ENCODE data around the gene FGF12.

The FGF12 gene

GRCh38 chr3:192317564-192317963 lies 409.8 kb downstream of the FGF12 start:
- DNase-seq: no peak

GRCh38 chr3:192313605-192314004 lies 413.7 kb downstream of the FGF12 start:
- DNase-seq: no peak

- DNase-seq: no peak
These were observed 419.7 kb downstream of the FGF12 start for GRCh38 chr3:192307631-192308030.

DNA sequence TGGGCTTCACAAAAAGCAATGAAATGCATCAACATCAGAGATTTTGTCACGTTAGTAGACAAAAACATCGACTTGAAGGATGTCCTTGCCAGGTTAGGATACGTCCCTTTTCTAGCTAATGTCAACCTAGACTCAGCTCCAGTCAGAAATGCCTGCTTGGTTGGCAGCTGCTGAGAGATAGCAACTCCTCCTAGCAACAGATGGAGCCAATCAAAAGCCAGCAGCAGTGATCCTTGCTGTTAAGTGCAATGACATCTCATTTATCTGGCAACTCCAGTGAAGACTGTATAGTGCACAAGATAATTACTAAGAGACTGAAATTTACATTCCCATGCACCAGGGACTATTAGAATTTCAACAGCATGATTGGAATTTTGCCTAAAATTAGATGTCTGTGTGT lies 424.1 kb downstream of the FGF12 start:
- no peak for DNase-seq

- no peak for DNase-seq
These were observed 424.6 kb downstream of the FGF12 start for GRCh38 chr3:192302721-192303120.

GRCh38 chr3:192299921-192300320 lies 427.4 kb downstream of the FGF12 start:
- no peak for DNase-seq

- no peak for DNase-seq
These were observed 430.5 kb downstream of the FGF12 start for GRCh38 chr3:192296845-192297244.

- DNase-seq: no peak
These were observed 442.8 kb downstream of the FGF12 start for GRCh38 chr3:192284443-192285072.

GRCh38 chr3:192281207-192281880 lies 446.0 kb downstream of the FGF12 start:
- DNase-seq: no peak

DNA sequence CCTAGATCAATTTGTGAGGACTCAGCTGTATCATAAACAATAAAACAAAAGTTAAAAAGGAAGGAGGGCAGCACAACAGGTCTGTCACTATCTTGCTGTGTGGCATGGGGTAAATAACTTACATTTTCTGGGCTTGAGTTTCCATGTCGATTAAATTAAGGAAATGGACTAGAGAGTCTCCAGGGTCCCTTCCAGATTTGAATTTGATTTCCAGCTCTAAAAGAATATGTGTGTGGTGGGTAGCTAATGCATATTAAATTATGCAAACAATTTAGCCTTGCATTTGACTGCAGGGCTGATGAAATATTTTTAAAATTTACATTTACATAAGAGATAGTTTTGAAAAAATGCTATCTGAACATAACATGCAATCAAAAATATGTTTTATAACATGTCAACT lies 447.7 kb downstream of the FGF12 start:
- DNase-seq: no peak

- DNase-seq: no peak
These were observed 449.9 kb downstream of the FGF12 start for GRCh38 chr3:192277477-192277876.

GRCh38 chr3:192275741-192276355 lies 451.5 kb downstream of the FGF12 start:
- no peak for DNase-seq

DNA sequence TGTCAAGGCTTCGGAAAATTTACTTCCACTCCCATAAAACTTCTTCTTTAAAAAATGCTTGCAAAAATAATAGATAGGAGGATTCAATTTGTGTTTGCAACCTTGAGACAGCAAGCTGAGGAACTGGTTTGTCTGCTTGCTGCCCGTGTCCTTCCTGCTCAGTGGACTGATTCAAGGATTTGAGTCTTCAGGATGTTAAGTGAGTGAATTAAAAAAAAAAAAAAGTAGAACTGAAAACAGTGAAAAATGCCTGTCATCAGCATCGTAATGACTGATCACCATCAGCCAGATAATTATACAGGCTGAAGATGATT lies 453.7 kb downstream of the FGF12 start:
- no peak for DNase-seq

DNA sequence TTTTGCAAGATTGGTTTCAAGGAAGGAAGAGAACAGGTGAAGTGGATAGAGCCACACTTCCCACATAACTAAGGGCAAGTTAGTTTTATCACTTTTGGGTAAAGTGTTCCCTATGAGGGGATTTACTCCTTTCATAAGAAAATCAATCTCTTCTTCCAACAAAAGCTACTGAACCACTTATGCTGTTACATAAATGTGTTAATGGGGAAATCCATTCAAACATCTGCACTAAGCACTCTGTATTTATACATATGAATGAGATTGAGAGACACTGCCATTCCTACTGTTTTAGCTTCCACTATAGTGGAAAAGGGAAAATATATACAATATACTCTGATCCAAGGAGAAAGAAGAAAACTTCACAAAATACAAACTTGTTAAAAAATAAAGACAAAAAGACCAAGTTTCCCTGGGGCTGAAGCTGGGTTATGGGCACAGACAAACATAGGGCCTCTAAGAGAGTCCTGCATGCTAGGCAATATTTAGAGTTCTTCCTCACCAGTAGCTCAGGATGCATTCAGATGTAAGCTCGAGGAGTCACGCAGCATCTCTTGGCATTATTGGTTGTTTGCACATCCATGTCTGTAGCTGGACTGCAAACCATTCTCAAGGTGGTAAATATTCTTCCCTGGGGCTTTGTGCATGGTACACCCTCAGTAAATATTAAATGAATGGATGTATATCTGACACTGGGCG lies 454.2 kb downstream of the FGF12 start:
- DNase-seq: no peak

DNA sequence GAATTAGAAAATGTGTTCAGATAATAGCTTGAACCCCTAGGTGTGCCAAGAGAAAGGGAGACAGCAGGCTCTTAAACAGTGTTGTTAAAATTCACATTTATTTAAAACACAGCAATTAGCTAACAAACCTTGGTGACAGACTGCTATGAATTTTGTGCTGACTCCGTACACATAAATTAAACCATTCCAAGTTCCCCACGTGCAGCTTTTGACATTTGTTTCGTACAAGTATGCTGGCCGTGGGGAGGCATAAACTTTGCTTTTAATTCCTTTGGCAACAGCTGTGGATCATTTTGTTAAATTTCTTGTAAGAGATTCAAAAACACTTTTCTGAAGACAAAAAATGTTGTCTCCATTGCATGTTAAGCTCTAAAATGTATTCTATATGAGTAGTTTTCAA lies 465.3 kb downstream of the FGF12 start:
- DNase-seq: no peak

DNA sequence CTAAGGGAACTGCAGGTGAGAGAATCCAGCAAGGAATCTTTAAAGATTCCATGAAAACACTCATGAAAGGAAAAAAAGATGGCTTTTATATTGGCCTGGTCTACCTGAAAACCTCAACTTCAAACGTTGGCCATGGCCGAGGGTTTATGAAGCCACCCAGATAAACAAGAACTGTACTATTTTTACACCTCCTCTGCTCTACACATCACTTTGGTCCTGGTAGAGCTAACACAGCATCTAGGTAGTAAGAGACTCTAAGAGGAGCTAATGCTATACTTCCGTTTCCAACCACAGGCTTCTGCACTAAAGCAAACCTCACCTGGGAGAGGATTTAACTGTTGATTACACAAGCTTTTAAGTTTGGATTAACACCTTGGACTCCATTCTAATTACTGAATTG lies 466.2 kb downstream of the FGF12 start:
- no peak for DNase-seq

- DNase-seq: no peak
These were observed 467.0 kb downstream of the FGF12 start for GRCh38 chr3:192260116-192261010.

DNA sequence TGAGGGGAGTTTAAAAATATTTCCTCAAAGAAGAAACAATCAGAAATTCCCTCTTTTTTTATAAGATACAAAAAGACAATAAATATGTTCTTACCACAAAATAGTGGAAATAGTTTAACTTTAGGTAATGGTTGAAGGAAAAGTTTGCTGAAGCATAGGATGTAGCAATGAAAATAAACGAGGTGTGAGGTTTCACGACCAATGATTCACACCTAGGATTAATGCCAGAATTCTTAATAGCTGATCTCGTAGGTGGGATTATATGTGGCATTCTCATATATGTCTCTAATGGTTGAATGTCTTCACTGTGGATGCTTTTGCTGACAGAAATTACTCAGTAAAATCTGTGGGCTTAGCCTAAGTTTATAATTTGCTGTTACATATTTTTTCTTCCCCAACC lies 467.7 kb downstream of the FGF12 start:
- no peak for DNase-seq

DNA sequence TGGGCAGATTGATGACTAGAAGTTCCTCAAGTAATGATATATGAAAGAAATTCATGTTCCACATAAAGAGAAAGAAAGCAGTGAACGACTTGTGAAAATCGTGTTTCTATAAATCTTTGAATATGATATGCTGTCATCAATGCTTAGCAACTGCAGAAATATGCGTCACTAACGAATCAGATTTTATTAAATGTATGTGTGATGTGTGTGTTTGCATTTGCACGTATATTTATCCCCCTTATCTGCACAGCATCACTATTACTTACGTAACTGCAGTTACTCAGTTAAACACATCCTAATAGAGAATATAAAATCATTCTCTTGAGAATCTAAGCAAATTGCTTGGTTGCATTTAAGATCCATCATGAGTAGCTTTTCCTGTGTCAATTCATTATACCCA lies 468.6 kb downstream of the FGF12 start:
- DNase-seq: no peak

DNA sequence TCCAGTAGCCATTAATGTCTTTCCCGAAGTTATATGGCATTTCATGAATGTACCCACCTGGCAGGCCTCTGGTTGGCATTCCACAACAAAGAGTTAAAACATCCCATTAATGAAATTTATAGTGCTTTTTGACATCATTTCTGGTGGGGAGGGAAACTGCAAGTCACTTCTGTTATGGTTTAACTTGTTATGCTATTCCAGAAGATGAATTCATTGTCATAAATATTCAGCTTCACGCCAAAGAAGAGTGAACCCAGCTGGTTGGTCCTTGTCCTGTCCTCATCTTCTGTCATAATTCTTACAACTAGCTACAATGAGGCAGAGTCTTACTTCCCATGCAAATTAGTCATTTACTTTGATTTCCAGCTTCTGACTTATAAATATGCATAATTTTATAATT lies 471.5 kb downstream of the FGF12 start:
- no peak for DNase-seq

GRCh38 chr3:192253138-192253887 lies 474.0 kb downstream of the FGF12 start:
- DNase-seq: no peak

DNA sequence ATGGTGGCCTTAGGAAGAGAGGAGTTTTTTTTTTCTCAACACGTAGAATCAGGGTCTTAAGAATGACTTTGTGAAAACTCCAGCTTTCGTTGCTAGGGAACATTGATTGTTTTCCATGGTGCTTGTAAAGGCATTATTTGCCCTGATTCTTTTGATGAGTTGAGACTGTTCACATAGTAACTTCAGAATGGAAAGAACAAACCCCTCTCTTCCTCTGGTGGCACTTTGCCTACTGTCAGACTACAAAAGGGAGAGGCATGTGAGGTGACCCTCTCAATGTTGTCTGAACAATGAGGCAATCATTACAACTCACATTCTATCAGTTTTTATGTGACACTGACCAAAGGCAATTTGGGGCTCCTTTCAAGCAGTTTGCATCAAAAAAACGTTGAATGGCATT lies 477.8 kb downstream of the FGF12 start:
- DNase-seq: no peak
